Neural cell (in vitro differentiated cells): Measurements from ENCODE around the gene YEATS4.

Experiments used
- TF ChIP-seq, protein P1 (sequence below): fragments of 450-650 bp; IDR thresholded peaks from 2 replicates; pipeline ENCODE4 v1.5.1; 2014; ENCODE audit warnings: antibody characterized with exemption, mild to moderate bottlenecking, moderate library complexity; ENCODE audit not compliant: poor library complexity, severe bottlenecking
- TF ChIP-seq, protein P2 (sequence below): IDR thresholded peaks from 2 replicates; pipeline ENCODE4 v1.6.1; 2012; ENCODE audit warnings: borderline replicate concordance

DNA sequence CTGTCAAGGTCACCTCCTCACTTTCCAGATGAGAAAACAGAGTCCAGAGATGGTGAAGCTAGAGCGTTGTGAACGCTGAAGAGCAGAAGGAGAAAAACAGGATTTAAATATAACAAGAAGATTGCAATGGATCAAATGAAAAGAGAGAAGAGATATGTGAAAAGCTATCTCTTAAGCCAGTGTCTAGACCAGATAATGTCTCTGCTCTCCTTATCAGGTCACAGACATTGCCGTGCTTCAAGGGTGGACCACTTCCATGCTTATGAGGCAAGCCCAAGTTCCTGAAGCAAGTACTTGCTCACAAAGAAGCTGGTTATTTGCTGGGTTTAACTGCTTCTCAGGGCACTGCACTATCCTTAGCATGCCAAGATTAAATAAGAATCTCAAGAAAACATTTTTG lies 79.0 kb downstream of the YEATS4 start:
- TF ChIP-seq, protein P1, sequence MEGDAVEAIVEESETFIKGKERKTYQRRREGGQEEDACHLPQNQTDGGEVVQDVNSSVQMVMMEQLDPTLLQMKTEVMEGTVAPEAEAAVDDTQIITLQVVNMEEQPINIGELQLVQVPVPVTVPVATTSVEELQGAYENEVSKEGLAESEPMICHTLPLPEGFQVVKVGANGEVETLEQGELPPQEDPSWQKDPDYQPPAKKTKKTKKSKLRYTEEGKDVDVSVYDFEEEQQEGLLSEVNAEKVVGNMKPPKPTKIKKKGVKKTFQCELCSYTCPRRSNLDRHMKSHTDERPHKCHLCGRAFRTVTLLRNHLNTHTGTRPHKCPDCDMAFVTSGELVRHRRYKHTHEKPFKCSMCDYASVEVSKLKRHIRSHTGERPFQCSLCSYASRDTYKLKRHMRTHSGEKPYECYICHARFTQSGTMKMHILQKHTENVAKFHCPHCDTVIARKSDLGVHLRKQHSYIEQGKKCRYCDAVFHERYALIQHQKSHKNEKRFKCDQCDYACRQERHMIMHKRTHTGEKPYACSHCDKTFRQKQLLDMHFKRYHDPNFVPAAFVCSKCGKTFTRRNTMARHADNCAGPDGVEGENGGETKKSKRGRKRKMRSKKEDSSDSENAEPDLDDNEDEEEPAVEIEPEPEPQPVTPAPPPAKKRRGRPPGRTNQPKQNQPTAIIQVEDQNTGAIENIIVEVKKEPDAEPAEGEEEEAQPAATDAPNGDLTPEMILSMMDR, result no peak
- TF ChIP-seq, protein P2, sequence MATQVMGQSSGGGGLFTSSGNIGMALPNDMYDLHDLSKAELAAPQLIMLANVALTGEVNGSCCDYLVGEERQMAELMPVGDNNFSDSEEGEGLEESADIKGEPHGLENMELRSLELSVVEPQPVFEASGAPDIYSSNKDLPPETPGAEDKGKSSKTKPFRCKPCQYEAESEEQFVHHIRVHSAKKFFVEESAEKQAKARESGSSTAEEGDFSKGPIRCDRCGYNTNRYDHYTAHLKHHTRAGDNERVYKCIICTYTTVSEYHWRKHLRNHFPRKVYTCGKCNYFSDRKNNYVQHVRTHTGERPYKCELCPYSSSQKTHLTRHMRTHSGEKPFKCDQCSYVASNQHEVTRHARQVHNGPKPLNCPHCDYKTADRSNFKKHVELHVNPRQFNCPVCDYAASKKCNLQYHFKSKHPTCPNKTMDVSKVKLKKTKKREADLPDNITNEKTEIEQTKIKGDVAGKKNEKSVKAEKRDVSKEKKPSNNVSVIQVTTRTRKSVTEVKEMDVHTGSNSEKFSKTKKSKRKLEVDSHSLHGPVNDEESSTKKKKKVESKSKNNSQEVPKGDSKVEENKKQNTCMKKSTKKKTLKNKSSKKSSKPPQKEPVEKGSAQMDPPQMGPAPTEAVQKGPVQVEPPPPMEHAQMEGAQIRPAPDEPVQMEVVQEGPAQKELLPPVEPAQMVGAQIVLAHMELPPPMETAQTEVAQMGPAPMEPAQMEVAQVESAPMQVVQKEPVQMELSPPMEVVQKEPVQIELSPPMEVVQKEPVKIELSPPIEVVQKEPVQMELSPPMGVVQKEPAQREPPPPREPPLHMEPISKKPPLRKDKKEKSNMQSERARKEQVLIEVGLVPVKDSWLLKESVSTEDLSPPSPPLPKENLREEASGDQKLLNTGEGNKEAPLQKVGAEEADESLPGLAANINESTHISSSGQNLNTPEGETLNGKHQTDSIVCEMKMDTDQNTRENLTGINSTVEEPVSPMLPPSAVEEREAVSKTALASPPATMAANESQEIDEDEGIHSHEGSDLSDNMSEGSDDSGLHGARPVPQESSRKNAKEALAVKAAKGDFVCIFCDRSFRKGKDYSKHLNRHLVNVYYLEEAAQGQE, result no peak
